Upper lobe of right lung (tissue), 1 donor: ENCODE measurements around the gene NTF3. TPM values are rescaled to one million over a fixed set of nuclear protein-coding genes. Genes with fewer than 3 reads are reported as not detected.

Experiments used
- ATAC-seq: fragments of 200-7000 bp; cut with Tn5 transposase; one replicate; pipeline ENCODE4 v1.9.1; 2020; ENCODE audit warnings: mild to moderate bottlenecking, moderate library complexity
- DNase-seq: peaks from one replicate; pipeline ENCODE4 v3.0.0-alpha.2; 2020
- H3K27ac ChIP-seq: fragments of 200-600 bp; one replicate; pipeline ENCODE4 v1.8.0; 2022
- H3K27me3 ChIP-seq: fragments of 200-600 bp; one replicate; pipeline ENCODE4 v1.8.0; 2022; ENCODE audit warnings: mild to moderate bottlenecking
- H3K36me3 ChIP-seq: fragments of 200-600 bp; one replicate; pipeline ENCODE4 v1.8.0; 2022
- H3K4me1 ChIP-seq: fragments of 200-600 bp; one replicate; pipeline ENCODE4 v1.8.0; 2022
- H3K4me3 ChIP-seq: fragments of 200-600 bp; one replicate; pipeline ENCODE4 v1.8.0; 2022; ENCODE audit warnings: mild to moderate bottlenecking
- H3K9me3 ChIP-seq: fragments of 200-600 bp; one replicate; pipeline ENCODE4 v1.8.0; 2022
- CTCF ChIP-seq: fragments of 200-600 bp; IDR thresholded peaks from one replicate; pipeline ENCODE4 v1.8.0; 2022; ENCODE audit warnings: antibody characterized with exemption
- intact Hi-C: fragments of 100-400 bp; cut with DNase I; formaldehyde crosslinking; loops from one replicate; pipeline ENCODE4 v1.11.0; 2022
- total RNA-seq: library from RNA; stranded (reverse); fragmentation: NEBNext Ultra II Directional; extraction: Animal tissue kit (Norgen Biotek cat#: 25700); gene quantifications from one replicate; pipeline ENCODE4 v1.2.1, GENCODE V29; 2021
- donor health status: DM: no; HTN: yes; CAD: no; lungs with severe emphysema.

NTF3 gene
- total RNA-seq, 1 donor from 2014 or later = 0.93 TPM

- ATAC-seq = no peak
- H3K9me3 ChIP-seq = no peaks in the 10 kb centered on the region
- no peaks in the 10 kb centered on the region for H3K36me3 ChIP-seq
- TF ChIP-seq CTCF = no peak
- no peaks in the 10 kb centered on the region for H3K4me1 ChIP-seq
- H3K27ac ChIP-seq = no peak overlapping the region
- H3K4me3 ChIP-seq = no peak overlapping the region
- H3K27me3 ChIP-seq = no peaks in the 10 kb centered on the region
- intact Hi-C loops = no loop called here
- DNase-seq = no peak
Measured at GRCh38 chr12:5479761-5480160, 47.9 kb downstream of the NTF3 start.

GRCh38 chr12:5480218-5480937 lies 48.5 kb downstream of the NTF3 start:
- Histone ChIP-seq H3K36me3 (no peaks in the 10 kb centered on the region), H3K27me3 (no peaks in the 10 kb centered on the region), H3K4me3 (no peak overlapping the region), H3K4me1 (no peaks in the 10 kb centered on the region), H3K27ac (no peak overlapping the region), H3K9me3 (no peaks in the 10 kb centered on the region)
- intact Hi-C loops = no loop called here
- no peak for DNase-seq
- no peak for TF ChIP-seq CTCF
- ATAC-seq = no peak

- ATAC-seq = no peak
- Histone ChIP-seq H3K36me3 (no peaks in the 10 kb centered on the region), H3K27me3 (no peaks in the 10 kb centered on the region), H3K9me3 (no peaks in the 10 kb centered on the region), H3K4me3 (no peak overlapping the region), H3K4me1 (no peaks in the 10 kb centered on the region), H3K27ac (no peak overlapping the region)
- TF ChIP-seq CTCF = no peak
- intact Hi-C loops = no loop called here
- DNase-seq = no peak
Measured at GRCh38 chr12:5480938-5481303, 49.0 kb downstream of the NTF3 start.

- TF ChIP-seq CTCF = no peak
- intact Hi-C loops = no loop called here
- H3K4me1 ChIP-seq = no peaks in the 10 kb centered on the region
- DNase-seq (no peak), ATAC-seq (peak; percentile 21)
- H3K27ac ChIP-seq = no peak overlapping the region
- no peaks in the 10 kb centered on the region for H3K36me3 ChIP-seq
- H3K4me3 ChIP-seq = no peak overlapping the region
- no peaks in the 10 kb centered on the region for H3K27me3 ChIP-seq
- no peaks in the 10 kb centered on the region for H3K9me3 ChIP-seq
Measured at GRCh38 chr12:5481645-5482044, 49.7 kb downstream of the NTF3 start.

GRCh38 chr12:5484426-5484825 lies 52.5 kb downstream of the NTF3 start:
- no peak for TF ChIP-seq CTCF
- no peak for DNase-seq
- Histone ChIP-seq H3K27ac (no peak overlapping the region), H3K4me3 (no peak overlapping the region), H3K4me1 (no peaks in the 10 kb centered on the region), H3K9me3 (no peaks in the 10 kb centered on the region), H3K36me3 (no peaks in the 10 kb centered on the region), H3K27me3 (no peaks in the 10 kb centered on the region)
- intact Hi-C loops = no loop called here
- ATAC-seq = no peak

GRCh38 chr12:5485454-5485853 lies 53.5 kb downstream of the NTF3 start:
- H3K4me1 ChIP-seq = no peaks in the 10 kb centered on the region
- no peak overlapping the region for H3K4me3 ChIP-seq
- DNase-seq (no peak), ATAC-seq (no peak)
- H3K9me3 ChIP-seq = no peaks in the 10 kb centered on the region
- no peak overlapping the region for H3K27ac ChIP-seq
- intact Hi-C loops = no loop called here
- no peaks in the 10 kb centered on the region for H3K36me3 ChIP-seq
- no peaks in the 10 kb centered on the region for H3K27me3 ChIP-seq
- no peak for TF ChIP-seq CTCF
